Fibroblast of skin of back (primary cell): ENCODE results near the gene AFAP1.

ENCODE experiments used
- DNase-seq: peaks from one replicate; pipeline ENCODE4 v3.0.0-alpha.2; 2013

The AFAP1 gene

DNA sequence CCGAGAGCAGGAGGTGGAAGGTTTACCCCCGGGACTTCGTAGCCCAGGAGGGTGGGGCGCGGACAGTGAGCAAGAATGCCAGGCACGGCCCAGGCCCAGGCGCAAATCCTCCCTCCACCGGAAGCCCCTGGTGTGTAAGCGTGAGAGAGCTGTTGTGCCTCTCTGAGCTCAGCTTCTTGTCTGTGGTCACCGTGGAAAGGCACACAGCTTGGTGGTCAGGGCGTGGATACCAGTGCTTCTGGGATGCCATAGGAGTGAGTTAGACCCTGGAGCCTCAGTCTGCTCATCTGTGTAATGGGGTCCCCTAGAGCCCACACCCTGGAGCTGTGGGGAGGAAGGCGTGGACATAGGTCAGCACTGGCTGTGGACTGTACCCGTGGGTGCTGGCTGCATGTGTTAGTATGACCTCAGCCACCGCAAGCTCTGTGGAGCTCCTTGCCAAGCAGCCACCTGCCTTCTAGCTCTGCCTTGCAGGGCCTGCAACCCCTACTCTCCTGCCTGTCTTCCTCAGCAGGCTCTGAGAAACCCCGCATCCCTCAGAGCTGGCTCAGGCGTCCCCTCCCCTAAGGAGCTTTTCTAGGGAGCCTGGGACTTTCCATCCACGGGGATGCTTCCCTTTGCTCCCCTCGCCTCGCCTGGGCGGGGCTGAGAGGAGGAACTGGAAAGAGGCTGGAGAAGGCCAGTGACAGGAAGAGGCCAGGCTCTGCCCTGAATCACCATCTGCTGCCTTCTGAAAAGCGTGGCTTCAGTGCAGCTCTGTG is 28.0 kb upstream of the AFAP1 start:
- peak; percentile 30 for DNase-seq

DNA sequence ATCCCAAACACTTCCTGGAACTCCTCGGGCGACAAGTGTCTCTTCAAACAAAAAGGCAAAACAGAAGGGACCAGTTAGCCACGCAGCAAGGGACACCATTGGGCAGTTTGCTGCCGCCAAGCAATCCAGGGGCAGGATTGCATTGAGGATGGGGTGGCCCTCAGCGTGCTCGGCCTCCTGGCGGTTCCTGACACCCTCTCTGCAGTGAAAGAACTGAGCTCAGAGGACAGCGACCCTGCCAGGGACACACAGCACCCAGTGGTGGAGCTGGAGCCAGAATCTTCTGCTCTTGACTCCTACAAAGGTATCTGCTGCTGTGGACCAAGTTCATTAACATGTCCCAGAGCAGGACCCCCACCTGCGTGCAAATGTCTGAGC is 27.4 kb upstream of the AFAP1 start:
- DNase-seq = no peak

DNA sequence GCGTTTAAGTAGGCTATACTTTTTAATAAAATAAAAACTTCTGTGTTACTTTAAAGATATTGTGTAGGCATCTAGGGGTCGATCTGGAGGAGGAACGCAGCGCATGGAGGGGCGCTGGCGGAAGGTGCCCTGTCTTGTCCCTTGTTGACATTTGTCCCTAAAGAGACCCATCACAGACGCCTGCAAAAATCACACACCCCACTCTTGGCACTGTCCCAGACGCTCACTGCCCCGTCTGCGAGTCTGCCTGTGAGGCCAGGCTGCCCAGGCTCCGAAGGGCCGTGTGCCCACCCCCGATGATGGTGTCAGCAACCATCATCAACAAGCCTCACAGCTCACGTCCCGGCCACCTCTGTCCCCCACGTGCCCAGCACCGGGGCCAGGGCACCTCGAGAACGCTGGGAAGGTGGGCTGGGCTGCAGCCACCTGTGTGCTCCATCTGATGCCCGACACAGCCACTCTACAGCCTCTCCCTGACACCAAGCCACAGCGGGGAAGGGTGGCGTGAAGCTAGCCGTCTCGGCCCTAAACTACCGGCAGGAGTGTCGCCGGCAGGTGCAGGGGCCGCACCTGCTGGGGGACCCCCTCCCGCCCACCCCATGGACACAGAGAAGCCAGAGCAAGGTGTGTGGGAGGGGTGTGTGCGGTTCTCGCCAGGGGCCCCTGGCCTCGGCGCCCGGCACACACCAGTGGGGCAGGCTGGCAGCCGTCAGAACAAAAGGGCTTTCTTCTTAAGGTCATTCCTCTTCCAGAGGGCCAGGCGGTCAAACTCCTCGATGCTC is 26.8 kb upstream of the AFAP1 start:
- DNase-seq = no peak

DNA sequence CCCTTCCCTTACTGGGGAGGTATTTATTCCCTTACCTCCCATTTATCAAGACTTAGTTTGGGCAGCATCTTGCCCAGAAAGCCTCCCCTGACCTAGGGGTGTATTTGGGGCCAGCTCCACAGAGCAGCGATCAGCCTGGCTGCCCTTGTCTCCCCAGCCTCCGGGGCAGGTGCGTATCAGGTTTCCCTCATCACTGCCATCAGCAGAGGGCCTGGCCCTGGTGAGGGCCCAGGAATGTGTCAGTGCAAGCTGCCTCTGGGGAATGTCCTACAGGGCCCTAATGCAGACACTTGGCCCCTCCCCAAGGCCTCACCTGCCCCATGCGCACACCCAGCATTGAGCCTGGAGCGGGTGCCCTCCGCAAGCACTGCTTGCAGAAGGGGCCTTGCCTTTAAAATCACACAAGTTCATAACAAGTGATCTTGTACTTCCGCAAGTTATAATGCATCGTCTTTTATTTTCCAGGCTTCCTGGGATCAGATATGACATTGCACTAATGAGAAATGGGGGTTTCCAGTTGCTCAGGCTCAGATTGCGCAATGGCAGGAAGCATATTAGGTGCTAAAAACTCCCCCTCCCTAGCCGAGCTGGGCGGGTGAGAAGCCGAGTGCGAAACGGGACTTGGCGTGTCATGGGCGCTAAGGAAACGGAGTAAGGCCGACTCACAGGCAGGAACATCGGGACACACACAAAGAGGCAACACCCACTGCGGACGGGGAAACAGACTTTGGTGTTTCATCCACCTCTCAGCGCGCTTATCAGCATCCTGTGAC is 25.4 kb upstream of the AFAP1 start:
- no peak for DNase-seq

DNA sequence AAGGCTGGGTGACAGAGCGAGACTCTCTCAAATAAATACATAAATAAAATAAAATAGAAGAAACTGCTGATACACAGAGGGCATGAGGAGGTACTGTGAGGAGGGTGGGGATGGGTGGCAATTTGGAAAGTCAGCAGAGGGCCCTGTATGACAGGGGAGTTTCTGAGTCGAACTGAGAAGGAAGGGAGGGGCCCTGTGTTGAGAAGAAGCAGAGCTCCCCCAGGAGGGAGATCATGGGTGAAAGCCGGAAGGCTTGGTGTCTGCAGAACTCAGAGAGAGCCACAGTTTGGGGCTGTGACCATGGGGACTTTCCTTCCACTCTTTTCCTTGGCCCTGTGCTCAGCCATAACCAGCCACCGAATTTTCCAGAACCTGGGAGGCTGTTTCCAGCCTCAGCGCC is 24.8 kb upstream of the AFAP1 start:
- no peak for DNase-seq

DNA sequence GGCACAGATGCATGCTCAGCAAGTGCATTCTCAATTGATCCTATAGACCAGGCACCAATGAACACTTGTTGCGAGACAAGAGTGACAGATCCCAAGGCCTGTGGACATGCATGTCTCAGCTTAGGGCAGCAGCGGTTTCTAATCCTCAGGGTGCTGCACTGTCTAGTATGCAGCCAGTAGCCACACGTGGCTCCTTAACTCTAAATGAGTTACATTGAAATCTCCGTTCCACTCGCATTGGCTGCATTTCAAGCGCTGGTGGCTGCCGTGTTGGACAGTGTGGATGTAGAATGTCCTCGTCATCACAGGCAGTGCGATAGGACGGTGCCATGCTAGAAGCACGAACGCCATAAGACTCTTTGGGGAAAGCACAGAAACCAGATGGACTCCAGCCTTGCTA is 24.0 kb upstream of the AFAP1 start:
- no peak for DNase-seq

DNA sequence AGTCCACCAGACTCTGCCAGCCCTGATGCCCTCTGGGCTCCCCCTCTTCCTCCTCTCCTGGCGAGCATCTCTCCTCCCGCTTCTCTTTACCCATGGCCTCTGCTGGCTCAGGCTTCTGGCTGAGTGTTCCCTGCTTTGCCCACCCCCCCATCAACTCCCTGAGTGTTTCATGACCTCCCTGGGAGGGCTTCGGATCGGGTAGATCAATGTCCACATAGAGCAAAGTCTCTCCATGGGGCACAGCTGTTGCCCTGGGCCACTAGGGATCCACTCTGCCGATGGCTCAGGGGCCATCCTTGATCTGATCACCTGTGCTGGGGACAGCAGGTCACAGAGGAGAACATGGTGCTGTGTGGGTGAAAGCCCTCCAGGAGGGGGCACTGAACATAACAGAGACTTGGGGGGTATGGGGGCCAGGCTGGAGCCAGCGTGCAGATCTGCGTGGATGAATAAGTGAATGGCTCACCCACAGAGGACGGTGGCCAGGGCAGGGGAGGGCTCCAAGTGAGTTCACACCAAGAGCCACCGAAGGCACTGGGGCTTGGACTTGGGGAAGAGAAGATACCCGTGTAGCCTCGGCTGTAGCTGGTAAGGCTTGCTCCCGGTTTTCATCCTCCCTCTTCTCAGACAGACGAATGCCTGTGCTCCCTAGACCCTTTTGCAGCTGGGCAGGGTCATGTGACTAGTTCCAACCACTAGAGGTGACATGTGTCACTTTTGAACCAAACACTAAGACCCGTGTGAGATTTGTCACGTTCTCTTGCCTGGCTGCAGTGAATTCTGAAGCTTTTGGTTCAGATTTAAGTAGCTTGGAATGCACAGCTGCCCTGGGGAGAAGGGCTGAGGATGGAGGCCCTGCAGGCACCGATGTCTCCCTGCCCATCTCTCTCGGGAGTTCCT is 23.2 kb upstream of the AFAP1 start:
- peak; percentile 37 for DNase-seq

DNA sequence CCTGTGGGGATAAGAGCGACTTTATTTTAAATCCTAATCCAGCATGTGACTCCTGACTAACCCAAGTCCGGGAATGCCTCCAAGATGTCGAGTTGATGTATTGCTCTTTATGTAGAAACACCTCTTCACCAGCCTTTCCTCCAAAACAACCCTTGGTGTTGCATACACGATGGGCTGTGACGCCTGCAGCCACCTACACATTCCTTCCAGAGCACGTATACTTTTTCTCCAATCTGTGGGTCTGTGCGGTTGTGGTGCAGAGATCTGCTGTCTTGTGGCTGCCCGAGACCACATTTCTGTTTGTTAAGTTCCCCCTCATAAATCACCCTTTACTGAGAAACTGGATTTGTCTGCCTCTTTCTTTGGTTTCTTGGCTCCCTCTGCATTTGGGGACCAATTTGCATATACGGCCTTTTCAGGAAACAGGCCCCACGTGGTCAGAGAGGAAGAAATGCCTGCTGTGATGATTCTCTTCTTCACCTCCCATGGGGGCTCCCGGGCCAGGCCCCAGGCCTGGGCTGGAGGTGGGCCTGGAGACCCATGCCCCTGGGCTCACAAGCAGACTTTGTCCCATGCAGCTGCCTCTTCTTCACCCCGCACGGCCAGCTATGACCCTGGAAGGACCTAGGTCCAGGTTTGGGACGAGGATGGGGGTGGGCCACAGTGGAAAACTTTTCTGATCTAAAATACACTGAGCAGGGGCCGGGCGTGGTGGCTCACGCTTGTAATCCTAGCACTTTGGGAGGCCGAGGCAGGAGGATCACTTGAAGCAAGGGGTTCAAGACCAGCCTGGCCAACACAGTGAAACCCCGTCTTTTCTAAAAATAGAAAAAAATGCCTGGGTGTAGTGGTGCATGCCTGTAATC is 21.4 kb upstream of the AFAP1 start:
- peak; percentile 84 for DNase-seq

DNA sequence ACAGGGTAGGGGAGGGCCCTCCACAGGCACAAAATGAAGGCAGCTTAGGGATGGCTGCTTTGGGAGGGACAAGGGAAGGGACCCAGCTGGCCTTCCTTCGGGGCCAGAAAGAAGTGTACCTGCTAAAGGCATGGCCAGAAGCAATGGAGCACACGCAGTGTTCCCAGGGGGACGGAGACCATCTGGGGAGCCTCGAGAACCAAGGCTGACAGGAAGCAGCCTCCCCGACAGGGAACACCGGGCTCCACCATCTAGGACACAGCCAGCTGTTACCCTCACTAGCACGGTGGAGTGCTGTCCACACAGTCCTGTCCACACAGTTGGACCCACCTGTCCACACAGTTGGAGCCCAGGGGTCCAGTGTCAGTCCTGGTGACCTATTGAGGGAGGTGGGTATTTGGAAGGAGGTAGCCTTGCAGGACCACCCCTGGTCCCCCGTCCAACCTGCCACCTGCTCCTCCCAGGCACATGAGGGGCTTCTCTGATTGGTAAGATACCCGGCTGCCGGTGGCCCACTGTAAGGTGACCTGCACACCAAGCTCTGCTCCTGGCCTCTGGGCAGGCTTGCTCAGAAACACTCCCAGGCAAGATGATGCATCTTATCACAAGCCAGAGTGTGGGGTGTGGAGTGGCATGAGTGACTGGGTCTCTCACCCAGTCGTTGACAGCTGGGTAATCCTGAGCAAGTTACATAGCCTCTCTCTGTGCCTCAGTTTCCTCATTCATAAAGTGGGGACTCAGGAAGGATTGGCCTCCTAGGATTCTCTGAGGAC is 20.5 kb upstream of the AFAP1 start:
- DNase-seq = no peak

DNA sequence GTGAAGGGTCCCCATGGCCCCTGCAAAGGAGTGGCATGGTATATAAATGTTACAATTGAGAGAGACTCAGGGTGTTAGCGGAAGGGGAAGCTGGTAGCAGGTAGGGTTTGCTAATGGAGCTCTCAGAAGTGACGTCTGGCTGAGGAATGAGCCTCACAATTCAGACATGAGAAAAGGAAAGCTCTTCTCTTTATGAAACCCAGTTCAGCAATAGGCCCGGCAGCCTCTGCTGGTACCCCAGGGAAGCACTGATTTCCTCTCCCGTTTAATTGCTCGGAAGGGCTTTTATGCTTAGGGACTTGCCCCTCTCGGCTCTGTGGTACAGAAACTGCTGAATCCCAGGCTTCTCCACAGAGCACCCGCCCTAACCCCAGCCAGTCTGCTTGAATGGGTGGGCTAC is 19.4 kb upstream of the AFAP1 start:
- DNase-seq = no peak

DNA sequence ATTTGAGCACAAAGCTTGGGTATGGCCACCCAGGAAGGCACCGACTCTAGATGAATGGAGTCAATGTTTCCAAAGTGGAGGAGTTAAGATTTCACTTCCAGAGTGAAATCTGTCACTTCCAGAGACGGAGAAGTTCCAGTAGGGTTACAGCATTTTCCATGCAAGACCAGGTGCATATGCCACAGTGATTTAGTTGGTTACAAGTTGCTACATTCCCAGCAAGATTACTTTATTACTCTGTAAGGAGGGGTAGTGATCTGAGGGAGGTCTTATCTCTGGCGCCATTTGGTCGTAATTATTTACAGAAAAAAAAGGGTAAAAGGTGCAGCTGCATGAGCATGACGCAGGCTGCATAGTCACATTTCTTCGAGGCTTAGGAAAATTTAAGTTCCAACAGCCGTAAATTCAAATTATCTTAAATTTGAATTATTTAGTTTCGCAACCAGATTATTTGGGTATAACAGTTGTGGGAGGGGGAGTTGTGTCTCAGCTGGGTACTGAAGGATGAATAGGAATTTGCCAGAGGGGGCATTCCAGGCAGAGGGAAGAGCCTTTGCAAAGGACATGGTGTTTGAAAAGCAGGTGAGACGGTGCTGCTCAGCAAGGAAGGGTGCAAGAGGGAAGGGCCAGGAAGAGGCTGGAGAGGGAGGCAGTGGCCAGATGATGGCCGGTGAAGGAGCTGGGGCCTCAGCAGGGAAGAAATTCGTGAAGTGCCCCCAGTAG is 17.4 kb upstream of the AFAP1 start:
- DNase-seq = no peak

DNA sequence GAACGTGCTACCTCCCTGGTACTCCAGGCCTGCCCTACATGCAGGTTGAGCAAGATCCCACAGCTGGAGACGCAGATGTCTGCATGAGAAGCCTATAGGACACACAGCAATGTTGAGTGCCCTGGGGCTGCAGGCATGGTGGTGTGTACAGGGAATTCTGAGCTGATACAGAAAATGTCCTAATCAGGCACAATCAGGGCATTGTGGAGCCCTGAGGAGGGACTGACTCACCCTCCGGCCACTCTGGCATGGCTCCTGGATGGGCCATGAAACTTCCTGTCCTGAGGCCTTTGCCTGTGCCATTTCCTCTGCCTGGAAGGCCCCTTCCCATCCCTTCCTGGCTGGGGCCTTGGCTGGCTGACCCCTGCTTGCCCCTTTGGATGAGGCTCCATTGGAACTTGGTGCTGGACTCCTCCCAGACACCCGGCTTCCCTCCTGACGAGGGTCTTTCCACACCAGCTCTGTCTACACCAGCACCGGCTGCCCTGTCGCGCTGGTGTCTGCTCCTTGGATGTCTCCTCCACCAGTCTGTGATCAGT is 16.7 kb upstream of the AFAP1 start:
- DNase-seq = no peak

DNA sequence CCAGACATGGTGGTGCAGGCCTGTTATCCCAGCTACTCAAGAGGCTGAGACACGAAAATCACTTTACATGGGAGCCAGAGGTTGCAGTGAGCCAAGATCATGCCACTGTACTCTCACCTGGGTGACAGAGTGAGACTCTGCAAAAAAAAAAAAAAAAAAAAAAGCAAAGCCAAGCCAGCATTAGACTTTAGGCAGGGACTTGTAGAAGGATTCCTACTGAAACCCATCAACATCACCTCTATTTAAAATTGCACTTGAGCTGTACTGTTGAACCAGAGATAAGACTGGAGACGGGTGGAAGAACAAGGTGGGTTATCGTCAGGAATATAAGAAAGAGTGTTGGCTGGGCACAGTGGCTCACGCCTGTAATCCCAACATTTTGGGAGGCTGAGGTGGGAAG is 15.7 kb upstream of the AFAP1 start:
- DNase-seq = no peak

DNA sequence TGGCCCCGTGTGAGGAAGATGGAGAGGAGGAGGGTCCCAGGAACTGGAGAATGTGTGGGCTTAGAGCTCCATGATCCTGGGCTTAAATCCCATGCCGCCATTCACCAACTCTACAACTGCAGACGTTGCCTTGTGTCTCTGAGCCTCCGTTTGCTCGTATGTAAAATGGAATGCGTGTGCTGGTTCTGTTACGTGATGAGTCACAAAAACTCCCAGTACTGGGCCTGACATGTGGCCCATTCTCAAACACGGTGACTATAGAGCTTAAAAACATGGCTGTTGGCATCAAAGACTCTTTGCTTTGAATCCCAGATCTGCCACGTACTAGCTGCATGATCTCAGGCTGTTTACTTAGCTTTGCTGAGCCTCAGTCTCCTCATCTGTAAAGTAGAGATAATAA is 13.0 kb upstream of the AFAP1 start:
- DNase-seq = no peak

DNA sequence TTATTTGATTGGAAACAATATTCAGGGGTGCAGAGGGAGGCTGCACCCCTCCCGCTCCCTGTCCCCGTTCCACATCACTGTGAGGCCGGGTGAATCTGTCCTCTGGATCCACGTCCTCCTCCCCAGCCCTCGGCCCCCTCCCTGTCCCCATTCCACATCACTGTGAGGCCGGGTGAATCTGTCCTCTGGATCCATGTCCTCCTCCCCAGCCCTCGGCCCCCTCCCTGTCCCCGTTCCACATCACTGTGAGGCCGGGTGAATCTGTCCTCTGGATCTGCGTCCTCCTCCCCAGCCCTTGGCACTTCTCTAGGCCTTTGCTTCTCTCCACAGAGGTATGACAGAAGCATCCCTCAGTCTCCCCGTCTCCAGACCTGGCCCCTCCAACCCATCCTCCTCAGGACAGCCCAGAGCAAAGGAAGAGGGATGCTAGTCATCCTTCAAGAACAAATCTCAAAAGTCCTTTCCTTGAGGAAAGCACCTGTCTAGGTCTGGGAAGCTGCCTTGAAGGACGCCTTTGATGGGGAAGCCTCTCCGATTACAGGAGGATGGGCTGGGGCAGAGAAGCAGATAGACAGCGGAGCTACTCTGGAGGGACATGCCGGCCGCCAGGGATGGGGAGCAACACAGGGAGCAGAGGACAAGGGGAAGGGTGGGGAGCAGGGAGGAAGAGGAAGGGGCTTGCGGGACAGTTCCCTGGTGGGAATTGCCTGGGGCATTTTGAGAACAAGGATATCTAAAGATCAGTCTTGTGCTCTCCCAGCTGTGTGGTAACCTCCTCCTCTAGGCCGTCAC is 10.8 kb upstream of the AFAP1 start:
- no peak for DNase-seq

DNA sequence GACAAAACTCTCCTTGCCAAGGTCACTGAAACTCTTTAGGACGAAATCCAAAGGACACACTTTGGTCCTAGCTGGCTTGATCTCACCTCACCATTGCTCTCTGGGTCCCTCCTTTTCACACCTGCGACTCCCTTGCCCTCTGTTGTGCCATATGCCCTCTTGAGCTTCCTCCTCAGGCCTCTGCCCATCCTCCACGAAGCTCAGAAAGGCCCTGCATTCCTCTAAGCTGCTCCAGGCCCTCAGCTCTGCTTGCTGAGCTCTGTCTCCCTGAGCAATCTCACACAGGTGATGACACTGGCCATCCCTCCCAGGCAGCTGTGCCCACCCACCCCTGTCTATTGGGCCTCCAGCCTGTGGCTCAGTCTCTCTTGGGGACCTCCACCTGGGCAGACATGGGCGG is 10.1 kb upstream of the AFAP1 start:
- DNase-seq = no peak

DNA sequence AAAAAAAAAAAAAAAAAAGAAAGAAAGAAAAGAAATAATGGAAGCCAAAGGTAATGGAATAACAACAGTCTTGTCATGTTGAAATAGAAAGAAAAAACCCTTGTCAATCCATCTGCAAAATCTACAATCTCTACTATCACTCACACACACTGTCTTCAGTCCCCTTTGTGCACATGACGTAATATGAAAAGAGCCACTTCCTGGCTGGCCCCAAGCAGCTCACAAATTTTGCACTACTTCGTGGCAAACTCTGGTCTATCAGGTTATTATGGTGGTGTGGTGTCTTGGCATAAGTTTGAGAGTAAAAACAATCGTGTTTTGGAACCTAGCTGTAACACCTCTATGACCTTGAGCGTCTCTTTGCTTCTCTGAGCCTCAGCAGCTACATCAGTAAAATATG is 8.3 kb upstream of the AFAP1 start:
- no peak for DNase-seq

DNA sequence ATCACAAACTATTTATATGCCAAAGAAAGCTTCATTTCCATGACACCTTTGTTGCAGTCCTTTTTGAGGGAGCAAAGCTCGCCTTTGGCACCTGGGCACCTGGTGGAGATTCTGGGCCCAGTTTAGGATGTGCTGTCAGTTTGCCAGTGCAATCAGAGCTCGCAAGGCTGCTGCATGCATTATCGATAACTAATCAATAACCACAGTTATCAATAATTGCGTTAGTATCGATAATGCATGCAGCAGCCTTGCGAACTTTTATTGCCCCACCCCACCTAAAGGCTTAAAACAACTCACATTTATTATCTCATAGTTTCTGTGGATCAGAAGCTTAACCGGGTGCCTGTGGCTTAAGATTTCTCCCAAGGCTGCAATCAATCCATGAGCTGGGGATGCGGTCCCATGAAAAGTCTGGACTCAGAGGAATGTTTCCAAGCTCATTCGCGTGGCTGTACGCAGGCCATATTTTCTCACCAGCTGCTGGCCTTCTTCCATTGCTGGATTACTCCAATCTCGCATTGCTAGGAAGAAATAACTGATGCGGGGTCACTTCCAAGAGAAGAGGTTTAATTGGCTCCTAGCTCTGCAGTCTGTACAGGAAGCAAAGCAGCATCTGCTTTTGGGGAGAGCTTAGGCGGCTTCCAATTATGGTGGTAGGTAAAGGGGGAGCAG is 6.2 kb upstream of the AFAP1 start:
- DNase-seq = no peak
